DOHH2 (cell line): ENCODE data around the gene STPG4.

Experiments used
- CTCF ChIP-seq: fragments of 200-600 bp; sonication (generic); IDR thresholded peaks from one replicate; pipeline ENCODE4 v1.5.1; 2014; ENCODE audit warnings: antibody characterized with exemption, mild to moderate bottlenecking, low read depth, low read length; ENCODE audit not compliant: poor library complexity, severe bottlenecking
- EZH2phosphoT487 ChIP-seq: fragments of 200-600 bp; sonication (generic); IDR thresholded peaks from 2 replicates; pipeline ENCODE4 v1.6.1; 2017; ENCODE audit warnings: borderline replicate concordance, mild to moderate bottlenecking, antibody characterized with exemption, low read length, moderate library complexity, mixed read lengths

DNA sequence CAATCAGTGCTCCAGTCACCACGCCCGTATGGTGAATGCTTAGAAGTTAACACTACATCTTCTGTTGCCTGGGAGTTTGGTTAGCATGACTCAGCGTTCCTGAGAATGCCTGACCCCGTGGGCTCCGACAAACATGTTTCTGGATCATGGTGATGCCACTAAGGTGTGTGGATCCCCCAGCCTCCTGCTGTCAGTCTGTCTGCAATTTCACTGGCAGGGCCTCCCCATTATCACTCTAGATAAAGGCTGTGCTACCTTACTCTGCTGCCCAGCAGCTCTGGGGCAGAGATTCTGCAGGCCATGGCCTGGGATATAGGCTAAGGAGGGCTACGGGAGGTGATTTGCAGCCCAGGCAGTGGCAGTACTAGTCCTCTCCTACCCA lies 66.0 kb downstream of the STPG4 start:
- TF ChIP-seq CTCF = no peak
- TF ChIP-seq EZH2phosphoT487 = no peak
